ENCODE measurements around the gene GALNT2. TPM values are rescaled to one million over a fixed set of nuclear protein-coding genes. Genes with fewer than 3 reads are reported as not detected.

GALNT2 gene
- total RNA-seq, 1 donor from 2014 or later = 28.3 TPM

DNA sequence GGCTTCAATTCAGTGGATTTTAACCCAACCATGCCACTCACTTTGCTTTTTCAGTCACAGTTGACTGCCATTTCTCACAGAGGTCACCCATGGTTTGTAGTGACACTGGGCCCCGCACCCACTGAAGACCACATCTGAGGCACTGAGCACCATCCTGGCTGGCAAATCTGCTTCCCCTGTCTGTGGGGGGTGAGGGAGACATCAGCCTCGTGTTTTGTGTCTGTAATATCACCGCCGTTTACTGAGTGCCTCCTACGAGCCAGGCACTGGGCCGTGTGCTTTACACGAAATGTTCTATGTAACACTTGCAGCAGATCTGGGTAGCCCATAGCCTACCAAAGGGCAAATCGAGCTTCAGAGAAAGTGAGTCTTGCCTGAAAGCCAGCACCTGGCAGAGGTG, 197.3 kb downstream of the GALNT2 start:
- intact Hi-C loops (cut with micrococcal nuclease) = no loop called here
- TF ChIP-seq, protein P1, sequence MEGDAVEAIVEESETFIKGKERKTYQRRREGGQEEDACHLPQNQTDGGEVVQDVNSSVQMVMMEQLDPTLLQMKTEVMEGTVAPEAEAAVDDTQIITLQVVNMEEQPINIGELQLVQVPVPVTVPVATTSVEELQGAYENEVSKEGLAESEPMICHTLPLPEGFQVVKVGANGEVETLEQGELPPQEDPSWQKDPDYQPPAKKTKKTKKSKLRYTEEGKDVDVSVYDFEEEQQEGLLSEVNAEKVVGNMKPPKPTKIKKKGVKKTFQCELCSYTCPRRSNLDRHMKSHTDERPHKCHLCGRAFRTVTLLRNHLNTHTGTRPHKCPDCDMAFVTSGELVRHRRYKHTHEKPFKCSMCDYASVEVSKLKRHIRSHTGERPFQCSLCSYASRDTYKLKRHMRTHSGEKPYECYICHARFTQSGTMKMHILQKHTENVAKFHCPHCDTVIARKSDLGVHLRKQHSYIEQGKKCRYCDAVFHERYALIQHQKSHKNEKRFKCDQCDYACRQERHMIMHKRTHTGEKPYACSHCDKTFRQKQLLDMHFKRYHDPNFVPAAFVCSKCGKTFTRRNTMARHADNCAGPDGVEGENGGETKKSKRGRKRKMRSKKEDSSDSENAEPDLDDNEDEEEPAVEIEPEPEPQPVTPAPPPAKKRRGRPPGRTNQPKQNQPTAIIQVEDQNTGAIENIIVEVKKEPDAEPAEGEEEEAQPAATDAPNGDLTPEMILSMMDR (IDR thresholded peaks at IDR 0.05; ENCODE audit: borderline replicate concordance) = no peak
- Histone ChIP-seq H3K36me3 (peaks cover 56% of the 10 kb centered on the region), H3K4me3 (no peak overlapping the region), H3K27ac (replicated peaks) (no peak overlapping the region), H3K4me1 (peaks cover 10% of the 10 kb centered on the region), H3K9me3 (replicated peaks) (no peaks in the 10 kb centered on the region), H3K27me3 (ENCODE audit: low read depth) (no peaks in the 10 kb centered on the region)
- DNase-seq = no peak

DNA sequence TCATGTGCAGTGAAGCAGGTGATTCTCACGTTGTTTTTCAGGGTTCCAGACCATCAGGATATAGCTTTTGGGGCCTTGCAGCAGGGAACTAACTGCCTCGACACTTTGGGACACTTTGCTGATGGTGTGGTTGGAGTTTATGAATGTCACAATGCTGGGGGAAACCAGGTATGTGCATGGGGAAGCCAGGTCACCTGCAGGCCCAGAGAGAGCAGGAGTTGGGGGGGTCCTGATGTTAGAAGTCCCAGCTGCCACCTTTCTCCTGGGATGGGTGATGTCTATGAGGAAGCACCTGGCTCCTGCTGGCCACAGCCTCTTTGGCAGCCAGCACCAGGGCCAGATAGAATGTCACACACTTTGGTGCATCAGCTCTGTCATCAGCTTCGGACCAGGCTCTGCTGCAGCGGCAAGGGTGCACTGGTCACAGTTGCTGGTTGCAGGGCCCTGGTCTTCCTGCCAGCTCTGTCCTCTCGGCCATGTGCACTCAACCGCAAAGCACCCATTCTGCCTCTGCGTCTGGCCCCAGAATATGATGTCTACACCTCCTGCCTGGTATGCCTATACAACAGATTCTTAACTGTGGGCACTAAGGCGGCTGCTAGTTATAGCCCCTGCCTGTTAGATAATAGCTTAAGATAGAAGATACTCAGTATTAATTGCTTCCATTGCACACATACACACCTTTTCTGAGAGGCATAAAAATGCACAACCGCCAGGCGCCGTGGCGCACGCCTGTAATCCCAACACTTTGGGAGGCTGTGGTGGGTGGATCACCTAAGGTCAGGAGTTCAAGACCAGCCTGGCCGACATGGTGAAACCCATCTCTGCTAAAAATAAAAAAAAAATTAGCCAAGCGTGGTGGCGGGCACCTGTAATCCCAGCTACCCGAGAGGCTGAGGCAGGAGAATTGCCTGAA, 198.4 kb downstream of the GALNT2 start:
- Histone ChIP-seq H3K27ac (replicated peaks) (no peak overlapping the region), H3K36me3 (peaks cover 48% of the 10 kb centered on the region), H3K9me3 (replicated peaks) (no peaks in the 10 kb centered on the region), H3K4me3 (no peak overlapping the region), H3K27me3 (ENCODE audit: low read depth) (no peaks in the 10 kb centered on the region), H3K4me1 (peaks cover 20% of the 10 kb centered on the region)
- TF ChIP-seq, protein P1 (IDR thresholded peaks at IDR 0.05; ENCODE audit: borderline replicate concordance) = no peak
- intact Hi-C loops (cut with micrococcal nuclease) = no loop called here
- no peak for DNase-seq

DNA sequence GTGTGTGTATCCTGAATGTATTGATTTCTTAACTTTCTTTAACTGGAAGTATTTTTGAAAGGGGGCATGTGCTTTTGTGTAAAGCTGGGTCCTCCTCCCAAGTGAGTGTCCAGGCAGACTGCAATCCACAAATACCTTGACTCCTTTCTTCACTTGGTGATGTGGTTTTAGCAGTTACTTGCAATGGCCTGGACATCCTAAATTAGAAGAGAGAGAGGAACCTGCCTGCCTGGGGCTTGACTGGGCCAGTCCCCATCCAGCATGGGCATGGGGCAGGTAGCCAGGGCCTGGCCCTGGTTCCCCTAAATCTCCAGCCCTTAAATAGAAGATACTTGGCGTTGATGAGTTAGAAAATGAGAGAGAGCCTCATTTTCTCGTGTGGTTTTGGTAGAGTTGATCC, 199.4 kb downstream of the GALNT2 start:
- Histone ChIP-seq H3K36me3 (peaks cover 48% of the 10 kb centered on the region), H3K9me3 (replicated peaks) (no peaks in the 10 kb centered on the region), H3K27ac (replicated peaks) (no peak overlapping the region), H3K4me1 (peaks cover 30% of the 10 kb centered on the region), H3K4me3 (no peak overlapping the region), H3K27me3 (ENCODE audit: low read depth) (no peaks in the 10 kb centered on the region)
- DNase-seq = no peak
- TF ChIP-seq, protein P1 (IDR thresholded peaks at IDR 0.05; ENCODE audit: borderline replicate concordance) = no peak
- intact Hi-C loops (cut with micrococcal nuclease) = no loop called here

DNA sequence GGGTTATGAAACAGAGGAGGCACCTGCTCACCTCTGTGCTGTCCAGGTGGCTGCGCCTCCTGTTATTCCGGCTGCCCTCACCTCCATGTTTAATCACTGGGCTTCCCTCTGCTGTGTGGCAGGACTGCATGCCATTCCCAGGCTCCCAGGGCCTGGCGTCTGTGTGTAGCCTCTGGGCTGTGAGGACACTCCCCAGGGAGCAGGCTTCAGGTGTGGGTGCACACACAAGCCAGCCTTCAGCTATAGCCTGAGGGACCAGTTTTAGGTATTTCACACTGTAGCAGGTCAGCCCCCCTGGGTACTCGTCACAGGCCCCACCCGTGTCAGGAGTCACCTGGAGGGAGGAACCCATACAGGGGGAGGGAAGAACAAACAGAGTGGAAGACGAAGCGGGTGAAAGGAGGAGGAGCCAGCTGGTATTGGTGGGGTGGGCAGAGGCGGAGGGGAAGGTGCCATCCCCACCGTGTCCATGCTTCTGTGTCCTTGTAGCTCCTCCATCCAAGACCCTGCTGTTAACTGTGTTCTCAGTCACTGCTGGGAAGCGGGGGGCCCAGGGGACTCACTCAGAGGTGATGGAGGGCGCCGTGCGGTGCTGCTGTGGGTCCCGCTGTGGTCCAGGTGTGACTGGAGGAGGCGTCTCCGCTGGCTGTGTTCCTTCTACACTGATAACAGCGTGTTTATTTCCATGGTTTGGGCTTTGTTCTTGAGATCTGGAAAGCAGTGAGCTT, 200.5 kb downstream of the GALNT2 start:
- TF ChIP-seq, protein P1 (IDR thresholded peaks at IDR 0.05; ENCODE audit: borderline replicate concordance) = no peak
- Histone ChIP-seq H3K9me3 (replicated peaks) (no peaks in the 10 kb centered on the region), H3K36me3 (peaks cover 41% of the 10 kb centered on the region), H3K27ac (replicated peaks) (no peak overlapping the region), H3K4me3 (no peak overlapping the region), H3K4me1 (peaks cover 33% of the 10 kb centered on the region), H3K27me3 (ENCODE audit: low read depth) (no peaks in the 10 kb centered on the region)
- DNase-seq = no peak
- intact Hi-C loops (cut with micrococcal nuclease) = no loop called here

DNA sequence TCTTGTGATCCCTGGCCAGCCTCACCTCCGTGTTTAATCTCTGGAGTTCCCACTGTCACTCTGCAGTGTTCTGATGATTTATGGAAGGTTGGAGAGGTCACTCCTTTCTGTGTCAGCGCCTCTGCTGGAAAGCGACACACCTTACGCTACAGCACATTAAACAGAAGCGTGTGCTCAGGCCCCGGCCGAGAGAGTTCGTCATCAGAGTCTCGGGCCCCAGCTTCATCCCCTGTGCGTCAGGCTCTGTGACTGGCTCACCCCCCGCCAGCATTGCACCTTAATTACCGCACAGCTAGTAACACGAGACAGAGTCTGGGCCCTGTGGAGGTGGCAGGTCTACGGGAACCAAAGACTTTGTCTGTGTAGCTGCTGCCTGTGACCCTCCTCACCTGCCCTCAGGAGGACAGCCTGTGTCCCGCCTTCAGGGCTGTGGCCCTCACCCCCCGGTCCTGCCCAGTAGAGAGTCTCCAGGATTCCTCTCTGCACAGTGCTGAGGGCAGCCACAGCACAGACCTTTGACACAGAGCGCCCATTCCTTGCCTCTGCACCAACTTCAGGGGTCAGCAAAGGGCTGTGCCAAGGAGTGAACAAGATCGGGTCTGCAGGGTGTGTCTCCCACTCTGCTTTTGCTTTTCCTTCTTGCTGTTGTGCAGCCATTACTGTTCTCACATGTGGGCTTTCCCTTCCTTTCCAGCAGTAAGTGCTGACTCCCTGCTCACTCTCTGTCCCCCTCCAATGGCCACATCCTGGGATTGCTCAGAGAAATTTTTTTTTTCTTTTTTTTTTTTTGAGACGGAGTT, 201.5 kb downstream of the GALNT2 start:
- intact Hi-C loops (cut with micrococcal nuclease) = no loop called here
- no peaks in the 10 kb centered on the region for H3K27me3 ChIP-seq (ENCODE audit: low read depth)
- DNase-seq = no peak
- H3K4me1 ChIP-seq = peaks cover 33% of the 10 kb centered on the region
- peaks cover 31% of the 10 kb centered on the region for H3K36me3 ChIP-seq
- no peak overlapping the region for H3K27ac ChIP-seq (replicated peaks)
- no peak overlapping the region for H3K4me3 ChIP-seq
- TF ChIP-seq, protein P1 (IDR thresholded peaks at IDR 0.05; ENCODE audit: borderline replicate concordance) = peak; percentile 70
- no peaks in the 10 kb centered on the region for H3K9me3 ChIP-seq (replicated peaks)

Measured in left ventricle myocardium inferior (tissue), 1 donor.